A172 (cell line): Measurements from ENCODE around the gene C2CD5. TPM values are rescaled to one million over a fixed set of nuclear protein-coding genes. Genes with fewer than 3 reads are reported as not detected.
"Not testable (repeated sequence)": the region's sequence is repeated elsewhere in the genome, so short reads cannot be mapped to it uniquely, and the experiment has no call there.

Experiments used
- DNase-seq: peaks from one replicate; pipeline ENCODE4 v3.0.0-alpha.2; 2015; ENCODE audit warnings: low spot score
- total RNA-seq: library from RNA; depleted of rRNA; stranded (reverse); fragments of >200 nt; shearing (Covaris generic); gene quantifications from 2 replicates; pipeline ENCODE4 v1.2.3, GENCODE V29; 2014

C2CD5 gene
- total RNA-seq, 1 experiment from 2014 or later, result 10.7 TPM

GRCh38 chr12:22480814-22481213 lies 63.5 kb downstream of the C2CD5 start:
- not testable (repeated sequence) for DNase-seq

GRCh38 chr12:22480016-22480415 lies 64.3 kb downstream of the C2CD5 start:
- no peak for DNase-seq

- no peak for DNase-seq
These were observed 66.5 kb downstream of the C2CD5 start for GRCh38 chr12:22477894-22478287.

GRCh38 chr12:22477166-22477893 lies 67.0 kb downstream of the C2CD5 start:
- peak; percentile 53 for DNase-seq

GRCh38 chr12:22476133-22476532 lies 68.2 kb downstream of the C2CD5 start:
- DNase-seq, result no peak

GRCh38 chr12:22474970-22475720 lies 69.2 kb downstream of the C2CD5 start:
- DNase-seq, result no peak

GRCh38 chr12:22473212-22473611 lies 71.1 kb downstream of the C2CD5 start:
- no peak for DNase-seq

GRCh38 chr12:22467190-22467589 lies 77.2 kb downstream of the C2CD5 start:
- DNase-seq, result no peak

GRCh38 chr12:22463306-22463705 lies 81.0 kb downstream of the C2CD5 start:
- DNase-seq, result no peak

- no peak for DNase-seq
These were observed 82.6 kb downstream of the C2CD5 start for GRCh38 chr12:22461786-22462185.

- DNase-seq, result peak; percentile 30
These were observed 84.4 kb downstream of the C2CD5 start for GRCh38 chr12:22459838-22460490.

- DNase-seq, result no peak
These were observed 85.9 kb downstream of the C2CD5 start for GRCh38 chr12:22458298-22458937.

GRCh38 chr12:22457085-22457484 lies 87.3 kb downstream of the C2CD5 start:
- no peak for DNase-seq

GRCh38 chr12:22453511-22453910 lies 90.8 kb downstream of the C2CD5 start:
- no peak for DNase-seq

GRCh38 chr12:22447223-22447622 lies 97.1 kb downstream of the C2CD5 start:
- DNase-seq, result no peak

GRCh38 chr12:22444317-22444665 lies 100.1 kb downstream of the C2CD5 start:
- DNase-seq, result not testable (repeated sequence)

GRCh38 chr12:22443379-22444316 lies 100.7 kb downstream of the C2CD5 start:
- DNase-seq, result peak; percentile 80

GRCh38 chr12:22437031-22437806 lies 107.1 kb downstream of the C2CD5 start:
- DNase-seq, result peak; percentile 16

GRCh38 chr12:22435583-22435982 lies 108.8 kb downstream of the C2CD5 start:
- DNase-seq, result no peak

GRCh38 chr12:22431693-22432251 lies 112.6 kb downstream of the C2CD5 start:
- DNase-seq, result no peak
